Measurements from ENCODE around the gene ZNF689. TPM values are rescaled to one million over a fixed set of nuclear protein-coding genes. Genes with fewer than 3 reads are reported as not detected.

ZNF689 gene
- total RNA-seq, 1 experiment from 2014 or later = 11.7 TPM

DNA sequence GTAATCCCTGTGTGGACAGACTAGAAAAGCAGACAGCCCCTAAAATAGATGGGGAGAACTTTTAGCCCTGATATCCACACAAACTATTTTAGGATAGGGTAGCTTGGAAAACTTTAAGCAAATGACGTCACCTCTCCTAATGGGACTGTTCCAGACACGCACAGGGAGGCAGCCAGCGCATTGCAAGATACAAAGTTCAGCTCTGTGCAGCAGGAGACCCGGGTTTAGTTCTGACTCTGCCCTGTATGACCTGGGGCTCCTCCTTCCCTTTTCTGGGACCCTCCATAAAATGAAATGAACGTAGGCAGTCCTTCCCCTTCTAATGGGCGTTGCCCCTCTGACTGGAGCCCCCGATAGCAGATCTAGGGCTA, 6.3 kb downstream of the ZNF689 start:
- no peaks in the 10 kb centered on the region for H3K27me3 ChIP-seq (replicated peaks; ENCODE audit: control insufficient read depth, insufficient read depth, low read length)
- intact Hi-C loops (cut with micrococcal nuclease; ENCODE audit: unreplicated experiment) = no loop called here
- peaks cover 12% of the 10 kb centered on the region for H3K9me3 Mint-ChIP-seq (ENCODE audit: unreplicated experiment)
- no peaks in the 10 kb centered on the region; the same call in 1 of the 2 replicates for H3K36me3 ChIP-seq (ENCODE audit: control insufficient read depth, insufficient read depth, low read length)
- POLR2A ChIA-PET = no interaction called here
- TF ChIP-seq, protein P1, sequence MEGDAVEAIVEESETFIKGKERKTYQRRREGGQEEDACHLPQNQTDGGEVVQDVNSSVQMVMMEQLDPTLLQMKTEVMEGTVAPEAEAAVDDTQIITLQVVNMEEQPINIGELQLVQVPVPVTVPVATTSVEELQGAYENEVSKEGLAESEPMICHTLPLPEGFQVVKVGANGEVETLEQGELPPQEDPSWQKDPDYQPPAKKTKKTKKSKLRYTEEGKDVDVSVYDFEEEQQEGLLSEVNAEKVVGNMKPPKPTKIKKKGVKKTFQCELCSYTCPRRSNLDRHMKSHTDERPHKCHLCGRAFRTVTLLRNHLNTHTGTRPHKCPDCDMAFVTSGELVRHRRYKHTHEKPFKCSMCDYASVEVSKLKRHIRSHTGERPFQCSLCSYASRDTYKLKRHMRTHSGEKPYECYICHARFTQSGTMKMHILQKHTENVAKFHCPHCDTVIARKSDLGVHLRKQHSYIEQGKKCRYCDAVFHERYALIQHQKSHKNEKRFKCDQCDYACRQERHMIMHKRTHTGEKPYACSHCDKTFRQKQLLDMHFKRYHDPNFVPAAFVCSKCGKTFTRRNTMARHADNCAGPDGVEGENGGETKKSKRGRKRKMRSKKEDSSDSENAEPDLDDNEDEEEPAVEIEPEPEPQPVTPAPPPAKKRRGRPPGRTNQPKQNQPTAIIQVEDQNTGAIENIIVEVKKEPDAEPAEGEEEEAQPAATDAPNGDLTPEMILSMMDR (IDR thresholded peaks at IDR 0.05; ENCODE audit: insufficient read depth in 1 of 2, low read depth in 1 of 2, low read length in 1 of 2, severe bottlenecking in 1 of 2, unreplicated experiment in 1 of 2) = no peak
- H3K4me3 ChIP-seq (ENCODE audit: low read depth, low read length) = no peak overlapping the region
- DNase-seq = no peak
- CTCF ChIA-PET = no interaction called here
- no peaks in the 10 kb centered on the region for H3K27me3 Mint-ChIP-seq (ENCODE audit: insufficient read depth, unreplicated experiment)
- no peaks in the 10 kb centered on the region for H3K4me1 ChIP-seq
- peaks cover 51% of the 10 kb centered on the region for H3K36me3 Mint-ChIP-seq (ENCODE audit: insufficient read depth, unreplicated experiment)
- no peaks in the 10 kb centered on the region for H3K9me3 ChIP-seq
- H3K4me3 Mint-ChIP-seq (ENCODE audit: unreplicated experiment) = no peak overlapping the region
- H3K27ac Mint-ChIP-seq (ENCODE audit: unreplicated experiment) = no peak overlapping the region
- no peaks in the 10 kb centered on the region for H3K4me1 Mint-ChIP-seq (ENCODE audit: low read depth, unreplicated experiment)
- BruUV-seq (replicated peaks) = no TSS peak

DNA sequence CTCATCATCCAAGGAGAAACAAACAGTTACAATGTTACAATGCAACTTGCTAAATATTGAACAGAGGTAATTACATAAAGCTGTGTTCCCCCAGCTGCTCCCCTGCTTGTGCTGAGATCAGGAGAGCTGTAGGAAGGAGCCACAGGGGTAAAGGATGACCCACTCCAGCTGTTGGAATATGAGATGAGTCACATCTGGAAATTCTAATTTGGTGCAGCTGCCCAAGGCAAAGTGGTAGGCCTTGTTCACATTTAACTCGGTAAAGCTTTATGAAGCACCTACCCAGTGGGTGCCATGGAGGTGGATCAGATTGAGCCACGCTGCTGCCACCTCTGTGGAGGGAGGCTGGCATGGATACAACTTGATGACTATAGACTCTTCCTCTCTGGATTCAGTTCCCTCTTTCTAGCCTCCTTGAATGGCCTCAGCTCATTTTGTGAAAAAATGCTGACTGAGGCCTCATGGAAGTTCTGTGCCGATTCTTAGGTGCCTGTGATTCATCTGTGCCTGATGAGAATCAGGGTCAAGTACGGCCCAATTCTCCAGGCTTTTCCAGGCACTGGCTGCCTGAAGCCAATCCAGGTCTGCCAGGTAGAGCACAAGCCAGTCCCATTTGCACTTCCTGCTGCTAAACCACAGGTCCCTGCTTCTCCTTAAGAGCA, 7.4 kb downstream of the ZNF689 start:
- POLR2A ChIA-PET = interaction anchor here (0.6 kb wide), 1 partner anchor 50 kb away, joined by 5 read pairs; no protein-coding TSS in a partner anchor
- no peak overlapping the region for H3K4me3 Mint-ChIP-seq (ENCODE audit: unreplicated experiment)
- TF ChIP-seq, protein P1 (IDR thresholded peaks at IDR 0.05; ENCODE audit: insufficient read depth in 1 of 2, low read depth in 1 of 2, low read length in 1 of 2, severe bottlenecking in 1 of 2, unreplicated experiment in 1 of 2) = no peak
- no peak overlapping the region for H3K4me3 ChIP-seq (ENCODE audit: low read depth, low read length)
- no peaks in the 10 kb centered on the region for H3K9me3 ChIP-seq
- intact Hi-C loops (cut with micrococcal nuclease; ENCODE audit: unreplicated experiment) = no loop called here
- H3K4me1 ChIP-seq = no peaks in the 10 kb centered on the region
- DNase-seq = no peak
- peaks cover 12% of the 10 kb centered on the region for H3K9me3 Mint-ChIP-seq (ENCODE audit: unreplicated experiment)
- CTCF ChIA-PET = interaction anchor here (0.6 to 1.0 kb wide), 3 partner anchors 11 to 173 kb away, joined by 3 to 5 read pairs (median 5); partner anchors contain the start of gene DCTPP1
- peaks cover 40% of the 10 kb centered on the region for H3K36me3 Mint-ChIP-seq (ENCODE audit: insufficient read depth, unreplicated experiment)
- H3K4me1 Mint-ChIP-seq (ENCODE audit: low read depth, unreplicated experiment) = no peaks in the 10 kb centered on the region
- no peak overlapping the region for H3K27ac Mint-ChIP-seq (ENCODE audit: unreplicated experiment)
- H3K27me3 Mint-ChIP-seq (ENCODE audit: insufficient read depth, unreplicated experiment) = no peaks in the 10 kb centered on the region
- no peaks in the 10 kb centered on the region for H3K27me3 ChIP-seq (replicated peaks; ENCODE audit: control insufficient read depth, insufficient read depth, low read length)
- no peaks in the 10 kb centered on the region; the same call in 1 of the 2 replicates for H3K36me3 ChIP-seq (ENCODE audit: control insufficient read depth, insufficient read depth, low read length)
- TSS peak; percentile 18 for BruUV-seq (replicated peaks)

DNA sequence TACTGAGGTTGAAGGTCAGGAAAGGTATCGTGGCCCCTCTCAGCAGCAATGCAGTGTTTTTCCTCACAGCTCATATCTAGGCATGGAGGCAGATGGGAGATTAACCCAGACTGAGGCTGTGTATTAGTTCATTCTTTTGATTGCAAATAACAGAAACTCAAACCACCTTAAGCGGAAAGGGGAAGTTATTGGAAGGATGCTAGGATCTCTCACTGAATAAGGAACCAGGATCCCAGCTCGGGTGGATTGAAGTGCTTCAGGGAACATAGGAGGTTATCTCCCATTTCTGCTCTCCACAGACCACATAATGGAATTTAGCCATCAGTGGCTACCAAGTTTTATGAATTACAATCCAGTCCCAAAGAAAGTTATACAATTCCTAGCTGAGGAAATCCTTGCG, 8.2 kb downstream of the ZNF689 start:
- no peak for DNase-seq
- CTCF ChIA-PET = interaction anchor here (0.7 to 1.0 kb wide), 2 partner anchors 92 to 172 kb away, joined by 5 read pairs; partner anchors contain the start of gene DCTPP1
- Histone ChIP-seq H3K36me3 (ENCODE audit: control insufficient read depth, insufficient read depth, low read length) (no peaks in the 10 kb centered on the region), H3K4me3 (ENCODE audit: low read depth, low read length) (no peak overlapping the region), H3K9me3 (no peaks in the 10 kb centered on the region), H3K27me3 (replicated peaks; ENCODE audit: control insufficient read depth, insufficient read depth, low read length) (no peaks in the 10 kb centered on the region), H3K4me1 (no peaks in the 10 kb centered on the region)
- BruUV-seq (replicated peaks) = no TSS peak
- Mint-ChIP-seq H3K4me3 (ENCODE audit: unreplicated experiment) (no peak overlapping the region), H3K36me3 (ENCODE audit: insufficient read depth, unreplicated experiment) (peaks cover 36% of the 10 kb centered on the region), H3K27ac (ENCODE audit: unreplicated experiment) (no peak overlapping the region), H3K9me3 (ENCODE audit: unreplicated experiment) (peaks cover 12% of the 10 kb centered on the region), H3K4me1 (ENCODE audit: low read depth, unreplicated experiment) (no peaks in the 10 kb centered on the region), H3K27me3 (ENCODE audit: insufficient read depth, unreplicated experiment) (no peaks in the 10 kb centered on the region)
- intact Hi-C loops (cut with micrococcal nuclease; ENCODE audit: unreplicated experiment) = no loop called here
- POLR2A ChIA-PET = interaction anchor here (0.6 kb wide), 1 partner anchor 9 kb away, joined by 3 read pairs; no protein-coding TSS in a partner anchor
- TF ChIP-seq, protein P1 (IDR thresholded peaks at IDR 0.05; ENCODE audit: insufficient read depth in 1 of 2, low read depth in 1 of 2, low read length in 1 of 2, severe bottlenecking in 1 of 2, unreplicated experiment in 1 of 2) = no peak

Measured in Caco-2 (cell line).